H1 (cell line): ENCODE results near the gene HTR3B.

ENCODE experiments used
- BCL11A ChIP-seq, 2 experiments: IDR thresholded peaks; one replicate each; pipeline ENCODE4 v1.6.1; 2011; ENCODE audit warnings: low read depth in 2 of 2, low read length in 2 of 2, mild to moderate bottlenecking in 2 of 2
- CTCF ChIP-seq, 3 experiments: IDR thresholded peaks; 1 replicate in 2 of 3; 2 replicates in 1 of 3; pipeline versions ENCODE4 v1.5.1 to v1.6.1; 2011; ENCODE audit warnings: low read length in 3 of 3, mild to moderate bottlenecking in 3 of 3, inconsistent platforms in 2 of 3, low read depth in 1 of 3, moderate library complexity in 1 of 3; ENCODE audit not compliant: insufficient read depth in 1 of 3; ENCODE audit errors: control extremely low read depth in 1 of 3
- HDAC2 ChIP-seq, 2 experiments: fragments of 300-600 bp in 1 of 2; sonication (generic) in 1 of 2; IDR thresholded peaks; 2 replicates each; pipeline ENCODE4 v1.6.1; 2011 to 2012; ENCODE audit warnings: low read depth in 2 of 2, low read length in 2 of 2, mild to moderate bottlenecking in 2 of 2, moderate library complexity in 2 of 2, borderline replicate concordance in 1 of 2, inconsistent platforms in 1 of 2
- POLR2A ChIP-seq, 2 experiments: IDR thresholded peaks; 1 replicate in 1 of 2; 2 replicates in 1 of 2; pipeline ENCODE4 v1.6.1; 2011; ENCODE audit warnings: low read depth in 2 of 2, low read length in 2 of 2, mild to moderate bottlenecking in 2 of 2; ENCODE audit errors: control extremely low read depth in 1 of 2
- YY1 ChIP-seq: IDR thresholded peaks from 2 replicates; pipeline ENCODE4 v1.6.1; 2011; ENCODE audit warnings: low read depth, mild to moderate bottlenecking, low read length

- no peak for TF ChIP-seq CTCF (IDR thresholded peaks at IDR 0.05; ENCODE audit: control extremely low read depth in 1 of 3, insufficient read depth in 1 of 3, low read depth in 1 of 3, low read length in 3 of 3)
- TF ChIP-seq YY1, result no peak
- no peak for TF ChIP-seq HDAC2 (IDR thresholded peaks at IDR 0.05; ENCODE audit: borderline replicate concordance in 1 of 2, low read depth in 2 of 2, low read length in 2 of 2)
- TF ChIP-seq BCL11A (IDR thresholded peaks at IDR 0.05; ENCODE audit: low read depth in 2 of 2, low read length in 2 of 2), result no peak
- TF ChIP-seq POLR2A (IDR thresholded peaks at IDR 0.05; ENCODE audit: control extremely low read depth in 1 of 2, low read depth in 2 of 2, low read length in 2 of 2), result no peak
Observed at GRCh38 chr11:113867843-113868503, 36.6 kb upstream of the HTR3B start.
